ENCODE measurements around the gene ADGRF3.
"Not testable (repeated sequence)": the region's sequence is repeated elsewhere in the genome, so short reads cannot be mapped to it uniquely, and the experiment has no call there.

Gene ADGRF3

DNA sequence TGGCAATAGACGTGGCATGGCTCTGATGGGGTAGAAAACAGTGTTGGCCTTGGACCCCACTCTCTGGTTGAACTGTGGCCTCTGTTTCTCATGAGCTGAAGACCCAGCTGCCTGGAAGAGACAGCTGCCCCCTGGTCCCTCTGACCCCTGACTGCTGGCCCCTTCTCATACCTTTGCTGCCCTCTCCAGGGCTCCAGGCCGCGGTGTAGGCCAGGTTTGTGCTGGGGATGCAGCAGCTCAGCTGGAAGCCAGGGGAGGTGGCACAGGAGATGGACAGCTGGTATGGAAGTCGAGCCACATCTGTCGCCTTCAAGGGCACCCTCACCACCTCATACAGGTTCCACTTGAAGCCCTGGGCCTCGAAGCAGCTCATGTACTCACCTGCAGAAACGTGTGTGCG is 32.3 kb downstream of the ADGRF3 start:
- no peak for DNase-seq

DNA sequence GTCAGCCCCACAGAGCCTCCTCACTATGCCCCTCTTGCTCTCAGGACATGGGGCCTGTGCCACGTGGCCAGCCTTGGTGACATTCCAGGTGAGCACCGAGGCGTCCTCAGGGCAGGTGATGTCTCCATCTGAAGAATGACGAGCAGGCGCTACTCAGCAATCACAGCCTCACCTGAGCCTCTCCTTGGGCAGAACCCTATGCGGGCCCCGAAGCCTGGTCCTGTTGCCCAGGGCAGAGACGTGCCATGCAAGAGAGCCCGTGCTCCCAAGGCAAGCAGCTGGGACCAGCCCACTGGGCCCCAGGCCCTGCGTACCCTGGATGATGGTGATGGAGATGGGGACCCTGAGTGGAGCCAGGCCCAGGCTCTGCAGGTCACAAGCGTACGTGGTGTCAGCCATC is 33.1 kb downstream of the ADGRF3 start:
- DNase-seq: no peak

GRCh38 chr2:26312471-26312870 is 34.1 kb downstream of the ADGRF3 start:
- DNase-seq: no peak

- DNase-seq: no peak
Measured at GRCh38 chr2:26309921-26310320, 36.7 kb downstream of the ADGRF3 start.

GRCh38 chr2:26305540-26305939 is 41.0 kb downstream of the ADGRF3 start:
- DNase-seq: no peak

DNA sequence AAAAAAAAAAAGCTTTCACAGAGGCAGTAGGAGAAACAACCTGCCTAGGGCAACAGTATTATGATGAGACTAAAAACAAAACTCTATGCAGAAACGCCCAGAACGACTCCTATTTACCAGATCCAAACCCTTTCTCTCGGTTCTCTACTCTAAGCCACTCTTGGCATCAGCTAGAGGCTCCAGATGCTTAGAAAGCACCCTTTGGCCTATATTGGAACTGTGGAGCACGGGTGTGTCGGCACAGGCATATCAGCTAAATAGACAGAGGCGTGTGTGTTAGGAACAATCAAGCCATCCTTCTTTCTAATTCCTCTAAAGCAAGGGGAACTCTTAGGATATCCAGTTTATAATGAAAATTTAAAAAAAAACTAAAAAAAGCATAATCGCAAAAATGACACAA is 41.5 kb downstream of the ADGRF3 start:
- not testable (repeated sequence) for DNase-seq

DNA sequence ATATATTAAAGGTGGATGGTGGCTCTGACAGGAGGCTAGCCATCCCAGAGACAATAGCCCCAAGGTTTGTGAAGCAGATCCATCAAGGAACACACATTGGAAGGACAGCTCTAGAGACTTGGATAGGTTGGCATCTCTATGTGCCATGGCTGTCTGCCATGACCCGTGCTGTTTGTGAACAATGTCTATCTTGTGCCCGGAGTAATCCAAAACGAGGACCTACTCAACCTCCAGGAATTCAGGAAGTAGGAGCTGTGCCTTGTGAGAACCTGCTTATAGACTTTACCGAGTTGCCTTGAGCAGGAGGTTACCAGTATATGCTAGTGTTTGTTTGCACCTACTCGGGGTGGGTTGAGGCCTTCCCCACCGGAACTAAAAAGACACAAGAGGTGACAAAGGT is 43.7 kb downstream of the ADGRF3 start:
- DNase-seq: no peak

DNA sequence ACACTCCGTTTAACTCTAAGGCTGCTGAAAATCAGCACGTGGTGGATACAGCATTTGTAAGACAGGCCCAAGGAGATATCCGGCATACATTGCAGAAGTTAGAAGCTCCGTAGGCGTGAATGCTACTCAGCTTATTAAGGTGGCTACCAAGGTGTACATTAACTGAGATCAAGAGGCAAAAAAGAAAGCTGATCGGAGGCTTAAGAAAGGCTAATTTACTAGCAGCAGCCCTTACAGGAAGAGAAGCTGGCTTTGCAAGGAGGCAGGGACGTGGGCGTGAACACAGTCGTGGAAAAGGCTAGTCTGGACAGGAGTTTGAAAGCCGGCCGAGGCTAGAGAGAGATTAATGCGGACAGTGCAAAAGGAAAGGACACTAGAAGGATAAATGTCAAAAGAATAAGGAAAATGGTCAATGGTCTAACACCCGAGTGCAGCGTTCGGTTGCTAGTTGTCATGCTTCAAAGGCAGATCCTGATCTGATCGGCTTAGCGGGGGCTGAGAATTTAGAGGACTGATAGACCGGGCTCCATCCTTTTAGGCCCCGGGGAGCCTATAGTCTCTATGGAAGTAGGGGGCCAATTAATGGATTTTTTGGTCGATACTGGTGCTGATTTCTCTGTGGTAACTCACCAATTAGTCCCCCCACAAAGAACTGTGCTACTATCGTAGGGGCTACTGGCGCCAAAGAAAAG is 46.2 kb downstream of the ADGRF3 start:
- peak; percentile 30 to 35 for DNase-seq

DNA sequence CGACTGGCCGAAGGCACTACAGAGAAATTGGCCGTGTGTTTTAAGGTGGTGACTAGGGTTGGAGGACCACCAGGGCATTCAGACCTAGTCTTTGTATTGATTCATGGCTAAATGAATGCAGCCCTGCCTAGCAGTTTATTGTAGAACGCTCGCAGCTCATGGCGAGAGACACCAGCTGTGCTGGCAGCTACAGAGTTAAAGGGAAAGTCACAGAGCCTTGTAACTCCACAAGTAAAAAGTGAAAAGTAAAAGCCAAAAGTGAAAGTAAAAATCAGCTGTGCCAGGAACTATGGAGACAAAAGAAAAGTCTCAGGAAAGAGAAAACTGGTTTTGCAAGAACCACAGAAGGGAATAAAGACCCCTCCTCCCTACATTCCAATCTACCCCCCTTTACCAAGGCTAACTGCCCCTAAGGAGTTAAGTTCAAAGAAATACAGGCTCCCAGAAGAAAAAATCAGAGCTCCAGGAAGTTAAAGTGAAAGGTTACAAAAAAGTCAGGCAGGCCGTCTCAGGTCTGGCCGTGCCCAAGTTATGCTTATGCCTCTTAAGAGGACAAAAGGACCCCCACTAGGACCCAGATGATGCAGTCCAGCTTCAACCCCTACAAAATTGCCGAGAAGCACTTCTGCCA is 47.0 kb downstream of the ADGRF3 start:
- DNase-seq: peak; percentile 37 to 44

- DNase-seq: peak; percentile 54 to 57
Measured at GRCh38 chr2:26298638-26299393, 47.8 kb downstream of the ADGRF3 start.

DNA sequence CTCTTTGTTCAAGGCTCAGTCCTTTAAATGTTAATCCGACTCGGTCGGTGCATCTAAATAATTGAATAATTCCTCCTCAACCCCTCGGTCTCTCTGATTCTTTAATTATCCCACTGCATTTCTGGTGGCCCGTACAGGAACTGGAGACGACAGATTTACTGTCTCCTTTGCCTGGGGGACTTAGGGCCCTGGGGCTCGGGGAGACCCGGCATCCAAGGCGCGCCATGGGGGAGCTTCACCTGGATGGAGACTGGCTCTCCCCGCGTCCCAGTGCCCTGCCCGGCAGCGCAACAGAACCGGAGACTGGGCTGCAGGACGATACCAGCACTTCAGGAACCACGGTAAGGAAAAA is 48.3 kb downstream of the ADGRF3 start:
- peak in 1 of 2 experiments; percentile 26 for DNase-seq

- DNase-seq: no peak
Measured at GRCh38 chr2:26297061-26297460, 49.5 kb downstream of the ADGRF3 start.

GRCh38 chr2:26295511-26295910 is 51.1 kb downstream of the ADGRF3 start:
- no peak for DNase-seq

DNA sequence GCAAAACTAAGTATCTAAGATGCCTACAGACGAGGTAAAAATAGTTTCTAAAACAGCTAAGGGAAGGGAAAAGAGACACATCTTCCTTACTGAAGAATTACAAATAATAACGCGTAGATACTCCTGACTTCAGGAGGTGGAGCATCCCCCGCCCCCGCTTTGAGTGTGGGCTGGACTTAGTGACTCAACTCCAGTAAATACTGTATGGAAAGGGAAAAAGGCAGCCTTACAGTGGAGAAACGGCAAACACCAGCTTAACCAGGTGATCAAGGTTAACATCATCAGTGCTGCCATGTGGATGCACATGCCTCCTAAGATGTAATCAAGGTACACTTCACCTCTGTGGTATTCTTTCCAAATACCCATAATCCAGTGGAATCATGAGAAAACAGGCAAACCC is 53.9 kb downstream of the ADGRF3 start:
- DNase-seq: no peak

- no peak for DNase-seq
Measured at GRCh38 chr2:26290001-26290400, 56.6 kb downstream of the ADGRF3 start.

DNA sequence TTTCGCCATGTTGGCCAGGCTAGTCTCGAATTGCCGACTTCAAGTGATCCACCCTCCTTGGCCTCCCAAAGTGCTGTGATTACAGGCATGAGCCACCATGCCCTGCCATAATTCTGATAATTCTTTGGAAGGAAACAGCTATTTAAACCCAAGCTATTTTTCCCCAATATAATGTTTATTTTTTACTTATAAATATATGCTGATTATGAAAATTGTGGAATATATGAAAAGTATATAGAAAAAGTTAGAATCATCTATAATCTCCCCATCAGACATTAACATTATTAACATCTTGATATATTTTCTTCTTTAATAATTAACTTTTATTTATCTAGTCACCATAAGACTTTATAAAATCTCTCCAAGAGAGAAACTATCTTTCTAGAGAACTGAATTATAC is 60.7 kb downstream of the ADGRF3 start:
- no peak for DNase-seq

DNA sequence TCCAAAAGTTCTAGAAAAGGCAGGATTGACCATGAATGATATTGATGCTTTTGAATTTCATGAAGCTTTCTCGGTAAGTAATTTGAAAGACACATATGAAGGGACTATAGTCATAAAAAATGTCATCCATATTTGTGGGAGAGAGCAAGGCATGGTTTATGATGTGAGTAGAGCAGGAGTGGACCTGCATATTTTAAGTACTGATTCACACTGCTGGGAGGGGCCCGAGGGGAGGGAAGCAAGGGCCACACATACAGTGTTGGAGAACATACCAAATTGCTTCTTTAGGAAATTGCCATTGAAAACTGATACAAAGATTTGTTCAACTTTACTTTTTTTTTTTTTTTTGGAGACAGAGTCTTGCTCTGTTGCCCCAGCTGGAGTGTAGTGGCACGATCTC is 62.5 kb downstream of the ADGRF3 start:
- DNase-seq: no peak

DNA sequence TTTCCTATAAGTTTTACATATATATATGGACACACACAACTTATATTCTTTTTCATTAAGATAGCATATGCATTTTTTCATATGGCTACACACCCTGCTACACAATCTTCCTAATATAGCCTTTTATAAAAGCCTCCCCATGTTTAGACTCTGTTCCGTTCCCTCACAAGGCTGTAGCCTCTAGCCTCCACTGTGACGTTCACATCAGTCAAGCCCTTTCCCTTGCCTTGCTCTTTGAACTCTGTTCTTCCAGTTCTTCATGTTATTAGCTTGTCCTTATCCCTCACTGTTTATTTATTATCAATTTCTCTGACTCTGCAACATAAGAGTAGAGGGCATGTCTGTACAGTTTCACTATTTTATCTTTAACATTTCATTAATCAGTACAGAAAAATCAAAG is 63.0 kb downstream of the ADGRF3 start:
- DNase-seq: no peak

DNA sequence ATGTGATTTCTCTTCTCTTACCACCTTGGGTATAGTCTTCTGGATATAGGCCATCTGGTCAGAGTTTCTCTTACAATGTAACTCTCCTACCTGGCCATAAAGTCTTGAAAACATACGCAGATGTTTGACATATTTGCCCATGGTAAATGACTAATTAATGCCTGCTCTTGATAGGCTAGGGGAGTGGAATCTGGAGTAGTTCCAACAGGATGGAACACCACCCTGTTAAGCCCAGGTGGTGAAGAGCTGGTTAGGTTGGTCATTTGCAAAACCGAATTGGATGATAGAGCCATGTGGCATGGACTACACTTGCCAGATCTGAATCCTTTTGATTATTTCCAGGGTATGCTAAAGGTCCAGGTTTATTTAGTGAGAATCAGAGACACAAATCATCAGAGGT is 65.4 kb downstream of the ADGRF3 start:
- no peak for DNase-seq

- no peak for DNase-seq
Measured at GRCh38 chr2:26279886-26280285, 66.7 kb downstream of the ADGRF3 start.

DNA sequence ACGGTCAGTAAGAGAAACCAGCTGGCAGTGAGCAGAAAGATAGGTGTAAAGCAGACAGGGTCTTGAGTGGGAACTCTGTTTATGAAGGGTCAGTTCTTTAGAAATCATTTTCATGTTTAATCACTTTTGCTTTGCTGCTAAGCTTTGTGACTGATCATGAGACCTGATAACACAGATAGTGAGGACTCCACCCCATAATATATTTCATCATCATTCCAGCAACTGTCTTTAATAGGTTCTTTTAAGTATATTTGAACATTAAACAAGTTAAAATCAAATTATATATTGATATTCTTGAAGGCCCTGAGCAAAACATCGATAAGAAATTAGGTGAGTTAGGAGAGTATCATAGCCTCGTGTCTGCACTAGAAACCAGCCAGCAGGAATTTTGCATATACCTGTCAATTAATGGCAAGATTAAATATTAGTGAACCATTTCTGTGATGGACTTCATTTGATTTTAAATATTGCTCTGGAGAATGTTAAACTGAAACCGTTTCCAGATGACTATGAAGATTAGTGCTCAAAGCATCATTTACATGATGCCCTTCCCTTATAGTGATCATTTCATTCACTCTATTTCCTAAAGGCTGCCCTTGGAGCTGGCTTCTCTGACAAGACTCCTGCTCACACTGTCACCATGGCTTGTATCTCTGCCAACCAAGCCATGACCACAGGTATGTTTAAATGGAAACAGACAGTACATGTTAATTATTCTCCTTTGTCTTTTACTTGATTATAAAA is 69.9 kb downstream of the ADGRF3 start:
- DNase-seq: no peak

DNA sequence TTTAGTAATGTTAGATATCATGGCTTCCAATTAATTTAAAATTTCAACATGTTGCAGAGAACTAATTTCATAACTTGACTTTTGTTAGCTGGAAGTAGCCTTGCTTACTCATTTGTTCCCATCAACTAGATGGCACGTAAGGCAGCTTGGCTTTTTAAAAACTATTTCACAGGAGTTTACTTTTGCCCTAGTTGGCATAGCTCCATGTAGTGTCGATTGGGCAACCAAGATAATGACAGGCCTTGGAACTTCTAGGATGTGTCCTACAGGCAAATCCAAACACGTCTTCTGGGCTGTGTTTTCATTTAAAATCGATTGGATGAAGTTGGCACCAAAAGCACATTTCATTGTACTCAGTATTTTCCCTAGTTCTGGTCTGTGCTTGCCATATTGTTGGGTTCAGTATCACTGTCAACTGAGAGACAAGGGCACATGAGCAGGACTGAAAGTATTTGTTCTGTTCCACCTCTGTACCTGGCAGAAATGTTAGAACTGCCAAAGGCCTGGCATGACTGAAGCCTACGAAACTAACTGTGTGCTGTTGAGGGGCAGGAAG is 72.5 kb downstream of the ADGRF3 start:
- no peak for DNase-seq

DNA sequence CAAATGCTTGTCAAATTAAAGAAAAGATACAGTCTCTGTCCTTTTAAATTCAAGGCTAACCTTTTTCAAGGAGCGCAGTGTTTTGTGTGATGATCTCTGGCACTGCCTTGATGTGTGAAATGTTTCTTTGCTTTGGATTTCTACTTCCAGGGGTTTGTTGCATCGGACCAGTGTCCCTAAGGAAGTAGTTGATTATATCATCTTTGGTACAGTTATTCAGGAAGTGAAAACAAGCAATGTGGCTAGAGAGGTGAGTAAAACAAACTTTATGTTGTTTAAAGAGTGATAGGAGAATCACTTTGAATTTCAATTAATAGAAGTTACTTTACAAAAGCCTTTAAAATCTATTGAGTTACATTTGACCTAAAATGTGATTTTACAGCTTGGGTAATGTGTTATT is 73.1 kb downstream of the ADGRF3 start:
- DNase-seq: no peak
